Measurements from ENCODE around the gene NAA10. TPM values are rescaled to one million over a fixed set of nuclear protein-coding genes. Genes with fewer than 3 reads are reported as not detected.

The NAA10 gene
- total RNA-seq, 1 experiment from 2014 or later = 205 TPM

- Histone ChIP-seq H3K36me3 (peaks cover 24% of the 10 kb centered on the region), H3K27me3 (no peaks in the 10 kb centered on the region), H3K9me3 (no peaks in the 10 kb centered on the region), H3K4me3 (no peak overlapping the region)
- DNase-seq = no peak
These were observed 20.4 kb upstream of the NAA10 start for GRCh38 chrX:153955228-153955732.

GRCh38 chrX:153954558-153955227, 19.9 kb upstream of the NAA10 start:
- H3K27me3 ChIP-seq = no peaks in the 10 kb centered on the region
- no peak for DNase-seq
- peaks cover 25% of the 10 kb centered on the region for H3K36me3 ChIP-seq
- H3K9me3 ChIP-seq = no peaks in the 10 kb centered on the region
- no peak overlapping the region for H3K4me3 ChIP-seq

- H3K9me3 ChIP-seq = no peaks in the 10 kb centered on the region
- H3K4me3 ChIP-seq = no peak overlapping the region
- no peak for DNase-seq
- H3K27me3 ChIP-seq = no peaks in the 10 kb centered on the region
- peaks cover 27% of the 10 kb centered on the region for H3K36me3 ChIP-seq
These were observed 19.2 kb upstream of the NAA10 start for GRCh38 chrX:153953892-153954557.

GRCh38 chrX:153953342-153953830, 18.5 kb upstream of the NAA10 start:
- H3K27me3 ChIP-seq = no peaks in the 10 kb centered on the region
- H3K9me3 ChIP-seq = no peaks in the 10 kb centered on the region
- H3K4me3 ChIP-seq = no peak overlapping the region
- DNase-seq = peak; percentile 14
- H3K36me3 ChIP-seq = peaks cover 27% of the 10 kb centered on the region

GRCh38 chrX:153952373-153953026, 17.7 kb upstream of the NAA10 start:
- no peaks in the 10 kb centered on the region for H3K9me3 ChIP-seq
- H3K4me3 ChIP-seq = no peak overlapping the region
- DNase-seq = no peak
- H3K36me3 ChIP-seq = peaks cover 27% of the 10 kb centered on the region
- H3K27me3 ChIP-seq = no peaks in the 10 kb centered on the region

- DNase-seq = no peak
- Histone ChIP-seq H3K27me3 (no peaks in the 10 kb centered on the region), H3K9me3 (no peaks in the 10 kb centered on the region), H3K36me3 (peaks cover 27% of the 10 kb centered on the region), H3K4me3 (no peak overlapping the region)
These were observed 17.0 kb upstream of the NAA10 start for GRCh38 chrX:153951683-153952372.

GRCh38 chrX:153950127-153950526, 15.3 kb upstream of the NAA10 start:
- no peaks in the 10 kb centered on the region for H3K9me3 ChIP-seq
- no peak for DNase-seq
- no peak overlapping the region for H3K4me3 ChIP-seq
- no peaks in the 10 kb centered on the region for H3K27me3 ChIP-seq
- peaks cover 24% of the 10 kb centered on the region for H3K36me3 ChIP-seq

- no peaks in the 10 kb centered on the region for H3K27me3 ChIP-seq
- H3K36me3 ChIP-seq = peaks cover 22% of the 10 kb centered on the region
- no peak for DNase-seq
- H3K9me3 ChIP-seq = no peaks in the 10 kb centered on the region
- no peak overlapping the region for H3K4me3 ChIP-seq
These were observed 14.3 kb upstream of the NAA10 start for GRCh38 chrX:153948847-153949805.

- Histone ChIP-seq H3K9me3 (no peaks in the 10 kb centered on the region), H3K4me3 (no peak overlapping the region), H3K27me3 (no peaks in the 10 kb centered on the region), H3K36me3 (peaks cover 11% of the 10 kb centered on the region)
- DNase-seq = no peak
These were observed 13.2 kb upstream of the NAA10 start for GRCh38 chrX:153948002-153948466.

GRCh38 chrX:153947009-153947769, 12.4 kb upstream of the NAA10 start:
- Histone ChIP-seq H3K36me3 (peaks cover 3% of the 10 kb centered on the region), H3K4me3 (no peak overlapping the region), H3K27me3 (no peaks in the 10 kb centered on the region), H3K9me3 (no peaks in the 10 kb centered on the region)
- peak; percentile 70 for DNase-seq

- no peak for DNase-seq
- H3K27me3 ChIP-seq = no peaks in the 10 kb centered on the region
- peaks cover 3% of the 10 kb centered on the region for H3K36me3 ChIP-seq
- no peak overlapping the region for H3K4me3 ChIP-seq
- no peaks in the 10 kb centered on the region for H3K9me3 ChIP-seq
These were observed 11.4 kb upstream of the NAA10 start for GRCh38 chrX:153945956-153946943.

- Histone ChIP-seq H3K27me3 (no peaks in the 10 kb centered on the region), H3K36me3 (peaks cover 3% of the 10 kb centered on the region), H3K4me3 (no peak overlapping the region), H3K9me3 (no peaks in the 10 kb centered on the region)
- DNase-seq = no peak
These were observed 9.9 kb upstream of the NAA10 start for GRCh38 chrX:153944800-153945150.

- no peak for DNase-seq
- Histone ChIP-seq H3K9me3 (no peaks in the 10 kb centered on the region), H3K4me3 (no peak within 1 kb of the TSS), H3K27me3 (no peaks in the 10 kb centered on the region), H3K36me3 (no peaks in the 10 kb centered on the region; the same call in 1 of the 2 replicates)
These were observed 9.4 kb upstream of the NAA10 start, which contains the start of gene RENBP for GRCh38 chrX:153944140-153944799. Gene RENBP (minus strand): TSS chrX:153944643. CDS start chrX:153944610, 33 bp downstream.

Measured in MG63 (cell line).